ENCODE results near the gene CCDC3.

CCDC3 gene

GRCh38 chr10:12925845-12926244, 75.7 kb downstream of the CCDC3 start:
- no peak for DNase-seq

GRCh38 chr10:12924911-12925310, 76.6 kb downstream of the CCDC3 start:
- DNase-seq = no peak

- peak in 6 of 56 donors; percentile 8 to 63 (median 26) for DNase-seq
These were observed 79.2 kb downstream of the CCDC3 start for GRCh38 chr10:12922117-12922900.

GRCh38 chr10:12921163-12921562, 80.3 kb downstream of the CCDC3 start:
- no peak for DNase-seq

GRCh38 chr10:12919574-12919973, 81.9 kb downstream of the CCDC3 start:
- no peak for DNase-seq

- no peak for DNase-seq
These were observed 84.9 kb downstream of the CCDC3 start for GRCh38 chr10:12916587-12916986.

GRCh38 chr10:12915637-12916168, 85.8 kb downstream of the CCDC3 start:
- DNase-seq = no peak

- DNase-seq = no peak
These were observed 87.4 kb downstream of the CCDC3 start for GRCh38 chr10:12914111-12914510.

GRCh38 chr10:12911795-12912194, 89.7 kb downstream of the CCDC3 start:
- no peak for DNase-seq

- DNase-seq = no peak
These were observed 90.7 kb downstream of the CCDC3 start for GRCh38 chr10:12910835-12911234.

- DNase-seq = no peak
These were observed 91.7 kb downstream of the CCDC3 start for GRCh38 chr10:12909836-12910185.

GRCh38 chr10:12909182-12909835, 92.2 kb downstream of the CCDC3 start:
- no peak for DNase-seq

- DNase-seq = no peak
These were observed 92.7 kb downstream of the CCDC3 start for GRCh38 chr10:12908773-12909172.

- DNase-seq = no peak
These were observed 93.9 kb downstream of the CCDC3 start for GRCh38 chr10:12907656-12908055.

- no peak for DNase-seq
These were observed 95.4 kb downstream of the CCDC3 start for GRCh38 chr10:12906051-12906541.

- no peak for DNase-seq
These were observed 96.4 kb downstream of the CCDC3 start for GRCh38 chr10:12905067-12905466.

- DNase-seq = no peak
These were observed 98.6 kb downstream of the CCDC3 start for GRCh38 chr10:12902851-12903358.

- peak in 21 of 56 donors; percentile 2 to 66 (median 17) for DNase-seq
These were observed 99.4 kb downstream of the CCDC3 start for GRCh38 chr10:12902135-12902572.

GRCh38 chr10:12899546-12899945, 102.0 kb downstream of the CCDC3 start:
- DNase-seq = no peak

GRCh38 chr10:12898271-12898670, 103.2 kb downstream of the CCDC3 start:
- DNase-seq = no peak

- DNase-seq = no peak
These were observed 104.2 kb downstream of the CCDC3 start for GRCh38 chr10:12897278-12897677.

GRCh38 chr10:12896251-12896650, 105.3 kb downstream of the CCDC3 start:
- DNase-seq = no peak
